ENCODE measurements around the gene FOXP4.

The FOXP4 gene

DNA sequence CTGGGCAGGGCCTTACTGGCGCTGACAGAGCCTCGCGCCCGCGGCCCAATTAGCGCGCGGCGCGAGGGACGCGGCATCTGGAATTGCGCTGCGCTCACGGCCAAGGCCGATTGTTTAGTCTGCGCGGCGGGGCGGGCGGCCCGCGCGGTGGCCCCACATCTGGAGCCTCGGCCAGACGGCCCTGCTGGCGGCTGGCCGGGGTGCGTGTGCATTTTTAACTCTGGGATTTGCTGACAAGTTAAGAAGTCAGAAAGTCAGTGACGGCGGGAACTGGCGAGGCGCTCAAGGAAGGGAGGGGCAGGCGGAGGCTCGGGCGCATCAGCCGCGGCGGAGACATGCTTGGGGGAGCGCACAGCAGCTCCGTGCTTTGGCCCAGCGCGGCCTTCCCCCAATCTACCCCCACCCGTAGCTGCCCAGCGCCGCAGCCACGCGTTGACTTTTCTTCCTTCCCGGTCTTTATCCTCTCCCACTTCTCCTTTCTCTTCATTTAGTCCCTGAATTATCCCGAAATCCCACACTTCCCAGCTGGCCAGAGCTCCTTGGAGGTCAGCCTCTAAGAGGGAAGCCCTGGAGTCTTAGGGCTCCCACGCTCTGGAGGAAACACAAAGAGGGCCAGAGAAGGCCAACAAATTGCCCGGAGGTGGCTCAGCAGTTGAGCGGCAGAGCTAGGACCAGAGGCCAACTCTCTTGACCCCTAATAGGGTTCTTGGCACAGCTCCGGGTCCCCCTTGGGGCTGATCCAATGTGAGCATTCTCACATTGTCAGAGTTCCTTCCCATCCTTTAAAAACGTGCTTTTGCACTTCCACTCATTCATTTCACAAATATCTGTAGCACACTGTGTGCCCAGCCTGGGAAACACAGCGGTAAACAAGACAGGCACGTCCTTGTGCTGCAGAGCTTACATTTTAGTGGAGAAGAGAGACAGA lies 40.8 kb upstream of the FOXP4 start:
- no peaks in the 10 kb centered on the region for H3K9me3 ChIP-seq (ENCODE audit: control insufficient read depth, insufficient read depth, low read length)
- peaks cover 49% of the 10 kb centered on the region for H3K27me3 ChIP-seq (ENCODE audit: control insufficient read depth, insufficient read depth, low read length)
- H3K4me1 ChIP-seq (ENCODE audit: control insufficient read depth, insufficient read depth, low read length) = peaks cover 8% of the 10 kb centered on the region
- no CpG with 5 or more reads among the region's 57 CpGs for WGBS (ENCODE audit: insufficient coverage, insufficient read length)
- no peaks in the 10 kb centered on the region for H3K36me3 ChIP-seq (ENCODE audit: control insufficient read depth, insufficient read depth, low read length)
- DNase-seq (ENCODE audit: low read depth, low spot score) = no peak
- H3K4me3 ChIP-seq (ENCODE audit: low read length) = peak overlapping the region; percentile 14; the same call in 1 of the 2 replicates
- no peak overlapping the region for H3K27ac ChIP-seq (ENCODE audit: low read length)

DNA sequence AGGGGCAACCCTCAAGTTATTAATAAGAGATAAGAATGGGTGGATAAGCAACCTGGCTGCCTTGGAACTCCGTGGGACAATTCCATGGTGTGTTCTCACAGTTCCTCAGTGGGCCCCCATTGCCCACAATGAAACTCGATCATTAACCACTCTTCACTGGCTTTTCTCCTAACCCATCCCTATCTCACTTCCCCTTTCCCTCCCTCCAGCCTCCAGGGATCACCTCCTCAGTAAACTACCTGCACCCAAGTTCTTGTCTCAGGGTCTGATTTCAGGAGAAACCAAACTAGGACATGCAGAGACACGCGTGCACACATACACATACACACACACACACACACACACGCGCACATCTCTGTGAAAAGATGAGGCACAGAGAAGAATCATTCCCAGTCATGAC lies 37.7 kb upstream of the FOXP4 start:
- Histone ChIP-seq H3K9me3 (ENCODE audit: control insufficient read depth, insufficient read depth, low read length) (no peaks in the 10 kb centered on the region), H3K36me3 (ENCODE audit: control insufficient read depth, insufficient read depth, low read length) (no peaks in the 10 kb centered on the region), H3K27ac (ENCODE audit: low read length) (no peak overlapping the region), H3K27me3 (ENCODE audit: control insufficient read depth, insufficient read depth, low read length) (peaks cover 47% of the 10 kb centered on the region), H3K4me1 (ENCODE audit: control insufficient read depth, insufficient read depth, low read length) (peaks cover 3% of the 10 kb centered on the region), H3K4me3 (ENCODE audit: low read length) (no peak overlapping the region)
- no peak for DNase-seq (ENCODE audit: low read depth, low spot score)
- no CpG with 5 or more reads among the region's 6 CpGs for WGBS (ENCODE audit: insufficient coverage, insufficient read length)

DNA sequence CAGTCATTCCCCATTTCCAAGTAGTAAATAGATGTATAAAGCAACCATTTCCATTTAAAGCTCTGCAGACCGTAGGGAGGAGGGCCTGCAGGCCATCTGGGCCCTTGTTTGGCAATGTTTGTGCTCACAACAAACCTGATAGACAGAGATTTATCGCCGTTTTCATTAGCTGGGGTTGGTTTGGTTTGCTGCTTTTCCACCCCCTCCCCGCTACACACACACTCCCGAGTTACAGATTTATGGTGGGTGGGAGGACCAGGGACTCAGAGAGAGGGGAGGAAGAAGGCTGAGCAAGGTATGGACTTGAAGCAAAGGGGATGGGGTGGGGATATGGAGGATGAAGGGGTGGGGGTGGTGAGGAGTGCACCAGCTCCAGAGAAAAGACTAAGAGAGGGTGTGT lies 36.6 kb upstream of the FOXP4 start:
- Histone ChIP-seq H3K27ac (ENCODE audit: low read length) (no peak overlapping the region), H3K36me3 (ENCODE audit: control insufficient read depth, insufficient read depth, low read length) (no peaks in the 10 kb centered on the region), H3K27me3 (ENCODE audit: control insufficient read depth, insufficient read depth, low read length) (peaks cover 42% of the 10 kb centered on the region), H3K4me3 (ENCODE audit: low read length) (no peak overlapping the region), H3K9me3 (ENCODE audit: control insufficient read depth, insufficient read depth, low read length) (no peaks in the 10 kb centered on the region), H3K4me1 (ENCODE audit: control insufficient read depth, insufficient read depth, low read length) (peaks cover 3% of the 10 kb centered on the region)
- WGBS (ENCODE audit: insufficient coverage, insufficient read length) = no CpG with 5 or more reads among the region's 5 CpGs
- DNase-seq (ENCODE audit: low read depth, low spot score) = no peak

DNA sequence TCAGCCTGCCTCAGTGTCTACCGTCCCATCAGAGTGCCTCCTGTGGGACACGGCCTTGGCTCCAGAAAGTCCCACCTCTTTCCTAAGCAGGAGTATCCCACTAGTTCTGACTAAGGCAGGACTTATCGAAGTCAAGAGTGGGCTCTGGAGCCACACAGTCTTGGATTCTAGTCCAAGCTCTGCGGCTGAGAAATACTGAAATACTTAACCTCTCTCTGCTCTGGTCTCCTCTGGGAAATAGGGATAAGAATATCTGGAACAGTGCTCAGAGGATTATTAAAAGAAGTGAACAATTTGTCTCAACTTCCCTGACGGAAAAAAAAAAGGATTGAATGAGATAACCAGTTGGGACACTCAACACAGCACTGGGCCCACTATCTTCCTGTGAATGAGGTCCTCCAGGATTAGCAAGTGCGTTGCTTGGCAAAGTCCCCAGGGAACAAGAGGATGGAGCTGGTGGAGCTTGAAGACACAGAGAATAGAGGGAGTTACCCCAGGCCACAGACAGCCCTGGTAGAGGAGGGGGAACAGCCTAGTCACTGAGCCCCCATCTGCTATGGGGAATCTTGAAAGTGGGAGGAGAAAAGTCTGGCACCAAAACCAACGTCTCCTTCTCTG lies 34.6 kb upstream of the FOXP4 start:
- H3K4me1 ChIP-seq (ENCODE audit: control insufficient read depth, insufficient read depth, low read length) = no peaks in the 10 kb centered on the region
- H3K4me3 ChIP-seq (ENCODE audit: low read length) = no peak overlapping the region
- peaks cover 24% of the 10 kb centered on the region for H3K27me3 ChIP-seq (ENCODE audit: control insufficient read depth, insufficient read depth, low read length)
- H3K27ac ChIP-seq (ENCODE audit: low read length) = no peak overlapping the region
- no peaks in the 10 kb centered on the region for H3K9me3 ChIP-seq (ENCODE audit: control insufficient read depth, insufficient read depth, low read length)
- no peaks in the 10 kb centered on the region for H3K36me3 ChIP-seq (ENCODE audit: control insufficient read depth, insufficient read depth, low read length)
- WGBS (ENCODE audit: insufficient coverage, insufficient read length) = no CpG with 5 or more reads among the region's 7 CpGs
- no peak for DNase-seq (ENCODE audit: low read depth, low spot score)

DNA sequence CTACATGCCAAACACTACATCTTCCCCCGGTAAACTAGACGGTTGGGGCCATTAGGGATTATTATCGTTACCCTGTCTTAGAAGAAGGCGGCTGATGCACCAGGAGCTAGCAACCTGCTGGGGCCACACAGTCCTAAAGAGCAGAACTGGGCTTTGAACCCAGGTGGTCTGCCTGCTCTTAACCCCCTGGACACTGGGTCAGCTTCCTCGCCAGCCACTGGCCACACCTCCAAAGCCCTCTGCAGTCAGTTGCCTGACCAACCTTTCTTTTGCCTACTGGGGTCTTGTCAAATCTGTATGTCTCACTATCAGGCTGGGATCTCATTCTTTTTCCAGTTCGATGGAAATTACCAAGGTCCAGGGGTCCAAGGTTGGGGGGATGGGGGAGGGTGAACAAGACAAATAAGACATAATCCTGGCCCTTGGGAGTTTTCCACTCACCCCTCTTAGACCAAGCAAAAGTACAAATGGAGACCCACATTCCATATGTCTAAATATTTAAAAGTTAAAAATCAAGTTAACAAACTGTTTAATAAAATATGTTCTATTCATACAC lies 34.0 kb upstream of the FOXP4 start:
- Histone ChIP-seq H3K4me1 (ENCODE audit: control insufficient read depth, insufficient read depth, low read length) (no peaks in the 10 kb centered on the region), H3K27me3 (ENCODE audit: control insufficient read depth, insufficient read depth, low read length) (peaks cover 21% of the 10 kb centered on the region; the same call in 1 of the 2 replicates), H3K36me3 (ENCODE audit: control insufficient read depth, insufficient read depth, low read length) (no peaks in the 10 kb centered on the region), H3K9me3 (ENCODE audit: control insufficient read depth, insufficient read depth, low read length) (no peaks in the 10 kb centered on the region), H3K4me3 (ENCODE audit: low read length) (no peak overlapping the region), H3K27ac (ENCODE audit: low read length) (no peak overlapping the region)
- no CpG with 5 or more reads among the region's 6 CpGs for WGBS (ENCODE audit: insufficient coverage, insufficient read length)
- DNase-seq (ENCODE audit: low read depth, low spot score) = no peak

DNA sequence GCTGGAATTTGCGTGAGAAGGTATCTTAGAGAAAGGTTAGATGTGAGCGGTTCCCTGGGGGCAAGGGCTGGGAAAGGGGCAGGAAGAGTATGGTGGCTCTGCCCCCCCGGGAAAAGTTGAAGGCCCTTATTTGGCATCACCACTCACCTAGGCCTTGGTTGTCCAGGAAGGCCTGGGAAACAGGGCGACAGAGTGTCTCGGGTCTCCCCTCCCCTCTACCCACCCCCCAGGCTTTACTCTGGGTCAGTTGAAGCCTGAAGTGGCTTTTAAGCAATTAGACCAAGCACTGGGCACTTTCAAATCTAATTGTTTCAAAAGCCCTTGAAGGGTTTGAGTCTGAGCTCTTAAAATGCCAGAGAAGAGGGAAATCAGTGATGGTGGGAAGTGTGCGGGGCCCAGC lies 30.2 kb upstream of the FOXP4 start:
- WGBS (ENCODE audit: insufficient coverage, insufficient read length) = no CpG with 5 or more reads among the region's 6 CpGs
- H3K27ac ChIP-seq (ENCODE audit: low read length) = no peak overlapping the region
- no peaks in the 10 kb centered on the region for H3K9me3 ChIP-seq (ENCODE audit: control insufficient read depth, insufficient read depth, low read length)
- DNase-seq (ENCODE audit: low read depth, low spot score) = no peak
- no peaks in the 10 kb centered on the region for H3K36me3 ChIP-seq (ENCODE audit: control insufficient read depth, insufficient read depth, low read length)
- no peak overlapping the region for H3K4me3 ChIP-seq (ENCODE audit: low read length)
- peaks cover 1% of the 10 kb centered on the region; the same call in 1 of the 2 replicates for H3K27me3 ChIP-seq (ENCODE audit: control insufficient read depth, insufficient read depth, low read length)
- no peaks in the 10 kb centered on the region for H3K4me1 ChIP-seq (ENCODE audit: control insufficient read depth, insufficient read depth, low read length)

DNA sequence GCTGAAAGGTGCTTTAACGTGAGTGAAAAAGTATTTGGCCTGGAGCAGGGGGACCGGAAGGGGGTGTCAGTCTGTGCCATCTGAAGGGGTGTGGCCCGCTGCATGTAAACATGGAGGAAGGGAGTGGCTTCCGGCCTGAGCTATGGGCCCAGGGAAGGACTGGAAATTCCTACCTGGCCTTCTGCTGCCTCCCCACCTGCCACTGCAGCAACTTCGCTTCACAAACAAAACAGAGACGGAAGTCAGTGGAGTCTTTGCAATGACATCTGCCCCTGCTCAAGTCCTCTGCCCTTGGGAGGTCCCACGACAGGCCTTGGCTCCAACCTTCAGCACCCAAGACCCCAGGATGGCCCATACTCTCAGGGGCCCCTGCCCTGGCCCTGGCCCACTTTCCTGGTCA lies 28.1 kb upstream of the FOXP4 start:
- WGBS (ENCODE audit: insufficient coverage, insufficient read length) = no CpG with 5 or more reads among the region's 7 CpGs

DNA sequence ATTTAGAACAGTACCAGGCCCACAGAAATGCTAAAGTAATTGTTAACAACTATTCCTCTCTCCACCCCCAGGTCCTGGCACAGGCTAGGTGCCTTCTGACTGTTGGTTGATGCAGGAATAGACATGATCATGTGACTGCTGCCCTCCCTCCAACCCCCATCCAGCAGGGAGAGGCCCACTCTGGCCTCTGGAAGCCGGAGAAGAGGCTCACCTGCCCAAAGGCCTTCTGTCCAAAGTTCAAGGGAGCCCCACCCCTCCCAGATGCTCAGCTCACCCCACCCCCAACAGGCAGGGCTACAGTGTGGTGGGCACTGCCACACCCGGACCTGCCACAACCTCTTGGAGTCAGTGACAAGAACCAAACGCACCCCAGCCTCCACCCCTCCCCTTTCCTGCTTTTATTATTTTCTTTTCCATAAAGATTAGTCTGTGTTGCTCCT lies 26.9 kb upstream of the FOXP4 start:
- DNase-seq (ENCODE audit: low read depth, low spot score) = no peak
- no peaks in the 10 kb centered on the region for H3K36me3 ChIP-seq (ENCODE audit: control insufficient read depth, insufficient read depth, low read length)
- H3K27me3 ChIP-seq (ENCODE audit: control insufficient read depth, insufficient read depth, low read length) = no peaks in the 10 kb centered on the region
- WGBS (ENCODE audit: insufficient coverage, insufficient read length) = no CpG with 5 or more reads among the region's 3 CpGs
- H3K27ac ChIP-seq (ENCODE audit: low read length) = no peak overlapping the region
- H3K9me3 ChIP-seq (ENCODE audit: control insufficient read depth, insufficient read depth, low read length) = no peaks in the 10 kb centered on the region
- no peak overlapping the region for H3K4me3 ChIP-seq (ENCODE audit: low read length)
- no peaks in the 10 kb centered on the region for H3K4me1 ChIP-seq (ENCODE audit: control insufficient read depth, insufficient read depth, low read length)

More for the DNA sequence above, 28.1 kb upstream of the FOXP4 start:
- DNase-seq (ENCODE audit: low read depth, low spot score) = no peak
- no peaks in the 10 kb centered on the region for H3K36me3 ChIP-seq (ENCODE audit: control insufficient read depth, insufficient read depth, low read length)
- H3K27me3 ChIP-seq (ENCODE audit: control insufficient read depth, insufficient read depth, low read length) = no peaks in the 10 kb centered on the region
- no peaks in the 10 kb centered on the region for H3K9me3 ChIP-seq (ENCODE audit: control insufficient read depth, insufficient read depth, low read length)
- no peak overlapping the region for H3K27ac ChIP-seq (ENCODE audit: low read length)
- H3K4me3 ChIP-seq (ENCODE audit: low read length) = no peak overlapping the region
- H3K4me1 ChIP-seq (ENCODE audit: control insufficient read depth, insufficient read depth, low read length) = no peaks in the 10 kb centered on the region

DNA sequence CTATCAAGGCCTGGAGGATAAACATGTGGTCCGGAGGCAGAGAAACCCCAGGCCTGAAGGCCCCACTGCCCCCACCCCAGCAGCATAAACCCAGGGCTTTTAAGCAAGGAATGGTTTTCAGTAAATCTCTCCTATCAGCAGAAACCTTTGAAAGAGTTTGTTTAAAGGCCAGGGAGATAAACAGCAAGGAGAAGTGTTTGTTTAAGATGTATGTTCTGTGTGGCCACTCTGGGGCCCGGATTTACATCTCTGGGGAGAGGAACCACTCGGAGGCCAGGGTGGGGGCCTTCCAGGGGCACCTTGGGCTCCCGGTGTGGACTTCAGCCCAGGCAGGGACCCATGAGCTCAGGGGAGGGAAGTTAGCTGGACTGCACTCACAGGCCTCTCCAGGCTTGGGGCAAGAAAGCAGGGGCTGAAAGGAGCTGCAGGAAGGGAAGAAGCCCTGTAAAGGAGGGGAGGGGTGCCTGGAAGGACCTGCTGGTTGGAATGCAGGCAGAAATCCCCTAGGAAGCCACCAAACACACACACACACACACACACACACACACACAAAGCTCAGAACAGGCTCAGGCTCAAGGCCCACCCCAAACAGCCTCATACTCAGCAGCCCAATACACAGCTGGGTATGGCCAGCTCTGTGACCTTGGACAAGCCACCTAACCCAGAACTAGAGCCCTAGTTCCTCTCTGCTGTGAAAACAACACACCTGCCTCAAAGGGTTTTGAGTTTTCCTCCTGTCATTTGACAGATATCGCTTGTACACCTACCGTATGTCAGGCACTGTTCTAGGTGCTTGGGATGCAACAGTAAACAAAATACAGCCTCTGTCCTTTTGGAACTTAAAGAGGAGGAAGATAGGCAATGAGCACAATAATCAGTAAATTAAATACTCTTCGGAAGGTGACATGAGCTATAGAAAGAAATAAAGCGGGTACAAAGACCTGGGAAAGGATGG lies 26.2 kb upstream of the FOXP4 start:
- peaks cover 1% of the 10 kb centered on the region; the same call in 1 of the 2 replicates for H3K4me1 ChIP-seq (ENCODE audit: control insufficient read depth, insufficient read depth, low read length)
- no peaks in the 10 kb centered on the region for H3K36me3 ChIP-seq (ENCODE audit: control insufficient read depth, insufficient read depth, low read length)
- no CpG with 5 or more reads among the region's 8 CpGs for WGBS (ENCODE audit: insufficient coverage, insufficient read length)
- no peak for DNase-seq (ENCODE audit: low read depth, low spot score)
- H3K9me3 ChIP-seq (ENCODE audit: control insufficient read depth, insufficient read depth, low read length) = no peaks in the 10 kb centered on the region
- H3K27me3 ChIP-seq (ENCODE audit: control insufficient read depth, insufficient read depth, low read length) = no peaks in the 10 kb centered on the region
- no peak overlapping the region for H3K27ac ChIP-seq (ENCODE audit: low read length)
- no peak overlapping the region for H3K4me3 ChIP-seq (ENCODE audit: low read length)

Data from iPS DF 6.9 (cell line).